Mesendoderm (in vitro differentiated cells): ENCODE results near the gene CILP2.

Experiments
- DNase-seq: peaks from one replicate; pipeline ENCODE4 v3.0.0; 2013
- H2AK5ac ChIP-seq: 2 replicates; pipeline ENCODE4 v1.6.1; 2013; ENCODE audit warnings: low read length, inconsistent platforms
- H2BK120ac ChIP-seq: 2 replicates; pipeline ENCODE4 v1.6.1; 2013; ENCODE audit warnings: low read depth, mild to moderate bottlenecking, low read length, moderate library complexity, mixed read lengths
- H2BK15ac ChIP-seq: replicated peaks from 2 replicates; pipeline ENCODE4 v1.6.1; 2013; ENCODE audit warnings: low read depth, mild to moderate bottlenecking, moderate library complexity
- H2BK5ac ChIP-seq: 2 replicates; pipeline ENCODE4 v1.6.1; 2013; ENCODE audit warnings: low read length, inconsistent platforms
- H3K18ac ChIP-seq: 2 replicates; pipeline ENCODE4 v1.6.1; 2013; ENCODE audit warnings: mild to moderate bottlenecking, low read length, mixed read lengths
- H3K23ac ChIP-seq: one replicate; pipeline ENCODE4 v1.6.1; 2013; ENCODE audit warnings: low read length
- H3K27ac ChIP-seq: 2 replicates; pipeline ENCODE4 v1.5.1; 2013; ENCODE audit warnings: low read depth, mild to moderate bottlenecking, inconsistent platforms, low read length, moderate library complexity
- H3K27me3 ChIP-seq: 2 replicates; pipeline ENCODE4 v1.6.1; 2013; ENCODE audit warnings: low read length, control low read depth, mild to moderate bottlenecking, inconsistent platforms; ENCODE audit not compliant: insufficient read depth, poor library complexity
- H3K36me3 ChIP-seq: 2 replicates; pipeline ENCODE4 v1.6.1; 2013; ENCODE audit warnings: low read length, inconsistent platforms; ENCODE audit not compliant: control insufficient read depth, insufficient read depth
- H3K4ac ChIP-seq: one replicate; pipeline ENCODE4 v1.6.1; 2013; ENCODE audit warnings: low read depth, mild to moderate bottlenecking, low read length, moderate library complexity
- H3K4me1 ChIP-seq: 2 replicates; pipeline ENCODE4 v1.6.1; 2013; ENCODE audit warnings: low read depth, low read length, inconsistent platforms; ENCODE audit not compliant: control insufficient read depth
- H3K4me2 ChIP-seq: 2 replicates; pipeline ENCODE4 v1.6.1; 2013; ENCODE audit warnings: low read length
- H3K4me3 ChIP-seq: 2 replicates; pipeline ENCODE4 v1.5.1; 2013; ENCODE audit warnings: mild to moderate bottlenecking, low read length
- H3K56ac ChIP-seq: one replicate; pipeline ENCODE4 v1.6.1; 2013; ENCODE audit warnings: low read length
- H3K79me1 ChIP-seq: 2 replicates; pipeline ENCODE4 v1.6.1; 2013; ENCODE audit warnings: low read length, inconsistent platforms
- H3K79me2 ChIP-seq: 2 replicates; pipeline ENCODE4 v1.6.1; 2013; ENCODE audit warnings: mild to moderate bottlenecking, low read length; ENCODE audit not compliant: control insufficient read depth, insufficient read depth
- H3K9ac ChIP-seq: 2 replicates; pipeline ENCODE4 v1.6.1; 2013; ENCODE audit warnings: low read length, inconsistent platforms
- H4K5ac ChIP-seq: one replicate; pipeline ENCODE4 v1.6.1; 2013; ENCODE audit warnings: low read length
- H4K8ac ChIP-seq: one replicate; pipeline ENCODE4 v1.6.1; 2013; ENCODE audit warnings: low read depth, mild to moderate bottlenecking, control low read depth, low read length, moderate library complexity
- WGBS: extraction: QIAGEN DNeasy Blood & Tissue Kit; methylation state at CpG from one replicate; pipeline ENCODE4 v1.1.7; 2013; ENCODE audit warnings: low lambda C conversion rate, missing lambda C conversion rate; ENCODE audit not compliant: insufficient coverage; ENCODE audit errors: extremely low coverage; 5-methylcytosine and 5-hydroxymethylcytosine counted together

The CILP2 gene

DNA sequence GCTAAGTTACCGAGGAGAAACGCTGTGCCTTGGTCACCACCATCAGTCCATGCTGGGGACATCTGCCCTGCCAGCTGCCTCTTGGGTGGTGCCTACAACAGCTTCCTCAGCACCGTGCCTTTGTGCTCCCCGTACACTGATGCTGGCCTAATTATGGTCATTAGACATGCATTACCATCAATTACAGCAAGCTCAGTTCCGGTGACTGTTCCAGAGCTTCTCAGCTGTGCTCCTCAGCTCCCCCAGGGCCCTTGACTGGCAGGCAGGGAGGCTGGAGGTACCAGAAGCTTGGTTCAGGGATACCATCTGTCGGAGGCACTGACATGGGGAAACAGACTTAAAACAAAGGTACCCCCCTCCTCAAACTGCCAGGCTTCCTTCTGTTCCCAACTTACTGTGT, 40.2 kb downstream of the CILP2 start:
- no peak overlapping the region for H3K27ac ChIP-seq
- no peak overlapping the region for H2AK5ac ChIP-seq
- no peak overlapping the region for H2BK120ac ChIP-seq
- no peak overlapping the region for H3K18ac ChIP-seq
- H3K4me3 ChIP-seq = no peak overlapping the region
- H3K9ac ChIP-seq = no peak overlapping the region
- no peaks in the 10 kb centered on the region for H3K79me2 ChIP-seq
- no peaks in the 10 kb centered on the region for H3K4me1 ChIP-seq
- no peaks in the 10 kb centered on the region for H3K27me3 ChIP-seq
- H4K8ac ChIP-seq = no peak overlapping the region
- no peaks in the 10 kb centered on the region for H3K36me3 ChIP-seq
- no peaks in the 10 kb centered on the region for H3K79me1 ChIP-seq
- no CpG with 5 or more reads among the region's 6 CpGs for WGBS
- no peak overlapping the region for H3K4me2 ChIP-seq
- no peak for DNase-seq
- H4K5ac ChIP-seq = no peak overlapping the region
- no peak overlapping the region for H2BK5ac ChIP-seq
- no peak overlapping the region for H2BK15ac ChIP-seq
- no peak overlapping the region for H3K56ac ChIP-seq
- no peak overlapping the region for H3K23ac ChIP-seq
- no peak overlapping the region for H3K4ac ChIP-seq

DNA sequence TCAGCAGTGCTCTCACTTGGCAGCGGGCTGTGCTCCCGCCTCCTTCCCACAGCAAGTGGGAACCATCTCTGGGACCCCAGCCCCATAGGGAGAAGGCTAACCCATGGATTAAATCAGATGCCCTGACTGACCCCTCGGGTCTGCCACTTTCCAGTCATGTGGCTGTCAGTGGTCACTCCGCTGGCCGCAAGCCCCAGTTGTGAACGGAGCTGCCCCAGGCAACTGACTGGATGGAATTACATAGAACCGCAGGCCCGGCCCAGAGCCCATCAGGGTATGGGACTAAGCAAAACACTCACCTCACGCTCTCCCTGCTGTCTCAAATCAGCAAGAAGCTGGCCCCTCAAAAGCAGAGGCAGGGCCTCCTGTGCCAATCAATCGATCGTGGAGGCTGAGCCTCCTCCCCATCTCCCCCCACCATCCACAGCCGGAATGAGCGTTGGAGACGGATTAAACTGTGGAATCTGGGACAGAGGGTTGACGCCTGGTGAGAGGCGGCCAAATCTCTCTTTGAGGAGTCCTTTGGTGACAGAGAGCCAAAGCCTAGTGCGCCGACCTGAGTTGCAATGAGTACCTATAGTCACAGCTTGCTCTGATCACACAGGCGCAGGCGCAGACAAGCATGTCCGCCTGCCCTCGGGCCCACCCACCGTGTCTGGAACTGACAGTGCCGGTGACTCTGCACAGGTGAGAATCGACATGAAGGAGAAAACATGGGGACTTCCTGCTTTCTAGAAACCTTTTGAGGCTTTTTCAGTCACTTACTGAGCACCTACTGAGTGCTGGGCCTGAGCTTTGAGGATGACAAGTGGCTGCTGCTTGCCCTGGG, 41.7 kb downstream of the CILP2 start:
- Histone ChIP-seq H3K4me1 (no peaks in the 10 kb centered on the region), H2BK120ac (no peak overlapping the region), H3K4ac (no peak overlapping the region), H2BK5ac (no peak overlapping the region), H3K36me3 (no peaks in the 10 kb centered on the region), H4K8ac (no peak overlapping the region), H4K5ac (no peak overlapping the region), H3K4me3 (no peak overlapping the region), H2BK15ac (no peak overlapping the region), H3K79me1 (no peaks in the 10 kb centered on the region), H2AK5ac (no peak overlapping the region), H3K23ac (no peak overlapping the region), H3K9ac (no peak overlapping the region), H3K56ac (no peak overlapping the region), H3K4me2 (no peak overlapping the region), H3K79me2 (no peaks in the 10 kb centered on the region), H3K27me3 (no peaks in the 10 kb centered on the region), H3K18ac (no peak overlapping the region), H3K27ac (no peak overlapping the region)
- no peak for DNase-seq
- no CpG with 5 or more reads among the region's 25 CpGs for WGBS

DNA sequence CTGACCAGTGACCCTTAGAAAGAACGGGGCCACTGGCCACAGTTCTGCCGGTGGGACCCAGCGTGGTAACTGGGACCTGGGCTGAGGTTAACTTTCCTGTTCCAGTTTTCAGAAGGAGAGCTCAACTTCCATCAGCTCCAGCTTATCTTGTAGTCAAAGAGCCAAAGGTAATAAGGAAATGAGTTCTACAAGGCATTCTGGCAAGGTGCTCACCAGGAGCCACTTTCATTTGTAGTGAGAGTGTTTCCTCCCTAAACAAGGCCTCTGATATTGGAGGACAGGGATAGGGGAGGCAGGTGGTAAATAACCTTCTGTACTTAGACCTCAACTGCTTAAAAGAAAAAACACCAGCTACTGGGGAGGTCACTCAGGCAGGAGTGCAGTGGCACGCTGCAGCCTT, 42.4 kb downstream of the CILP2 start:
- no peak overlapping the region for H3K9ac ChIP-seq
- WGBS = no CpG with 5 or more reads among the region's 4 CpGs
- H3K4ac ChIP-seq = no peak overlapping the region
- no peak for DNase-seq
- H2BK5ac ChIP-seq = no peak overlapping the region
- no peak overlapping the region for H3K56ac ChIP-seq
- H3K4me3 ChIP-seq = no peak overlapping the region
- no peak overlapping the region for H4K5ac ChIP-seq
- no peak overlapping the region for H2BK15ac ChIP-seq
- no peak overlapping the region for H3K4me2 ChIP-seq
- H3K23ac ChIP-seq = no peak overlapping the region
- no peak overlapping the region for H3K18ac ChIP-seq
- no peak overlapping the region for H4K8ac ChIP-seq
- no peak overlapping the region for H2BK120ac ChIP-seq
- H3K36me3 ChIP-seq = no peaks in the 10 kb centered on the region
- no peaks in the 10 kb centered on the region for H3K79me1 ChIP-seq
- no peaks in the 10 kb centered on the region for H3K79me2 ChIP-seq
- H3K4me1 ChIP-seq = no peaks in the 10 kb centered on the region
- H2AK5ac ChIP-seq = no peak overlapping the region
- no peaks in the 10 kb centered on the region for H3K27me3 ChIP-seq
- H3K27ac ChIP-seq = no peak overlapping the region

DNA sequence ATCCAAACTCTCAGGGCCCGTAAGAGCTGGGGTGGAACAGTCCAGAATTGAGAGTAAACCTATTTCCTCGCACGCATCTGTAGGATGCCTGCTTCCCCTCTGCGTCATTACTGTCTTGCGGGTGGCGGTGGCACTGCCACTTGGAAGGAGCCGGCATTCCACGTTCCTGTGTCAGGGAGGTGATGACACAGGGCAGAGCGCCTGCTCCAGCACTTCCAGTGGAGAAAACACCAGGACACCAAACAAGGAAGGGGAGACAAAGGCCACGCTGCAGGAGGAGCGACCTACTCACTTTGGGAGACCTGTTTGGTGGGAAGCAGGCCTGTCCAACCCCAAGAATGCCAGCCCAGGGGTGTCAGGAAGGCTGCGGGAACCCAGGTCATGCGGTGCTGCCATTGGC, 43.3 kb downstream of the CILP2 start:
- H3K4me2 ChIP-seq = no peak overlapping the region
- H3K4ac ChIP-seq = no peak overlapping the region
- H2BK5ac ChIP-seq = no peak overlapping the region
- no peak overlapping the region for H4K5ac ChIP-seq
- no peaks in the 10 kb centered on the region for H3K4me1 ChIP-seq
- no peak overlapping the region for H3K23ac ChIP-seq
- no peaks in the 10 kb centered on the region for H3K27me3 ChIP-seq
- no peak overlapping the region for H2BK120ac ChIP-seq
- H3K18ac ChIP-seq = no peak overlapping the region
- H3K4me3 ChIP-seq = no peak overlapping the region
- no CpG with 5 or more reads among the region's 13 CpGs for whole genome bisulfite sequencing
- H4K8ac ChIP-seq = no peak overlapping the region
- H3K36me3 ChIP-seq = no peaks in the 10 kb centered on the region
- no peak overlapping the region for H3K9ac ChIP-seq
- H2BK15ac ChIP-seq = no peak overlapping the region
- H2AK5ac ChIP-seq = no peak overlapping the region
- no peaks in the 10 kb centered on the region for H3K79me1 ChIP-seq
- no peak for DNase-seq
- no peaks in the 10 kb centered on the region for H3K79me2 ChIP-seq
- no peak overlapping the region for H3K56ac ChIP-seq
- H3K27ac ChIP-seq = no peak overlapping the region

DNA sequence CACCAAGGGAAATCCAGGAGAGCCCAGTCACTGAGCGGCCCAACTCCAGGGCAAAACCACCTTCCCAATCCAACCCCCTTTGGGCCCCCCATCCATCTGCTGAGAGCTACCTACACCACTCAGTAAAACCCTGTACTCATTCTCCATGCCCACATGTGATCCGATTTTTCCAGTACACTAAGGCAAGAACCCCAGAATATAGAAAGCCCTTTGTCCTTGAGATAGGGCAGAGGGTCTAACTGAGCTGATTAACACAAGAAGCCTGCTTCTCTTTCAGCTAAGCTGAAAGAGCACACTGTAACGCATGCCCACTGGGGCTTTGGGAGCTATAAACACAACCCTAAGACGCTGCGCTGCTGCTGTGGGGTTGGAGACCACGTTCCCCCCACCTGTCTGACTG, 44.4 kb downstream of the CILP2 start:
- H2AK5ac ChIP-seq = no peak overlapping the region
- no peak overlapping the region for H3K23ac ChIP-seq
- H3K4me1 ChIP-seq = no peaks in the 10 kb centered on the region
- no peak overlapping the region for H3K4ac ChIP-seq
- no peak overlapping the region for H3K18ac ChIP-seq
- H2BK5ac ChIP-seq = no peak overlapping the region
- H3K56ac ChIP-seq = no peak overlapping the region
- H3K79me1 ChIP-seq = no peaks in the 10 kb centered on the region
- H3K9ac ChIP-seq = no peak overlapping the region
- H2BK15ac ChIP-seq = no peak overlapping the region
- no peaks in the 10 kb centered on the region for H3K79me2 ChIP-seq
- no peak overlapping the region for H3K4me2 ChIP-seq
- H3K27ac ChIP-seq = no peak overlapping the region
- no peaks in the 10 kb centered on the region for H3K27me3 ChIP-seq
- no peak overlapping the region for H2BK120ac ChIP-seq
- no CpG with 5 or more reads among the region's 6 CpGs for WGBS
- H3K36me3 ChIP-seq = no peaks in the 10 kb centered on the region
- H4K8ac ChIP-seq = no peak overlapping the region
- no peak overlapping the region for H3K4me3 ChIP-seq
- no peak for DNase-seq
- H4K5ac ChIP-seq = no peak overlapping the region

DNA sequence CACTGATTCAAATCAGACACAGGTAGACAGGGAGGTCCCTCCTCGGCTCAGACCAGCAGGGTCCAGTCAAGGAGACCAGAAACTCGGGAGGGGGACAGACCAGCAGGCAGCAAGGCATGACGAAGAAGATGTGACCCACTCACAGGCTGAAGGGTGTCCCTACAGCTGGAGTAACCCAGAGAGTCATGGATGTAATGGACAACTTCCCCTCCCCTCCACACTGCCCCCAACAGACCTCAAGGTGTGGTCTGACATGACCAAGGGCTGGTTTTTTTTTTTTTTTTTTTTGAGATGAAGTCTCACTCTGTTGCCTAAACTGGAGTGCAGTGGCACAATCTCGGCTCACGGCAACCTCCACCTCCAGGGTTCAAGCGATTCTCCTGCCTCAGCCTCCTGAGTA, 46.3 kb downstream of the CILP2 start:
- no peak overlapping the region for H4K8ac ChIP-seq
- no peak overlapping the region for H2BK15ac ChIP-seq
- no peaks in the 10 kb centered on the region for H3K4me1 ChIP-seq
- no peaks in the 10 kb centered on the region for H3K36me3 ChIP-seq
- H2AK5ac ChIP-seq = no peak overlapping the region
- DNase-seq = no peak
- no peak overlapping the region for H3K27ac ChIP-seq
- no peak overlapping the region for H3K4me3 ChIP-seq
- H3K79me2 ChIP-seq = no peaks in the 10 kb centered on the region
- no CpG with 5 or more reads among the region's 6 CpGs for WGBS
- H3K79me1 ChIP-seq = no peaks in the 10 kb centered on the region
- H2BK5ac ChIP-seq = no peak overlapping the region
- H3K23ac ChIP-seq = no peak overlapping the region
- H2BK120ac ChIP-seq = no peak overlapping the region
- no peak overlapping the region for H3K4me2 ChIP-seq
- H3K27me3 ChIP-seq = no peaks in the 10 kb centered on the region
- H3K18ac ChIP-seq = no peak overlapping the region
- H3K9ac ChIP-seq = no peak overlapping the region
- no peak overlapping the region for H3K4ac ChIP-seq
- no peak overlapping the region for H3K56ac ChIP-seq
- H4K5ac ChIP-seq = no peak overlapping the region
